ENCODE data around the gene KCNJ2.

KCNJ2 gene

DNA sequence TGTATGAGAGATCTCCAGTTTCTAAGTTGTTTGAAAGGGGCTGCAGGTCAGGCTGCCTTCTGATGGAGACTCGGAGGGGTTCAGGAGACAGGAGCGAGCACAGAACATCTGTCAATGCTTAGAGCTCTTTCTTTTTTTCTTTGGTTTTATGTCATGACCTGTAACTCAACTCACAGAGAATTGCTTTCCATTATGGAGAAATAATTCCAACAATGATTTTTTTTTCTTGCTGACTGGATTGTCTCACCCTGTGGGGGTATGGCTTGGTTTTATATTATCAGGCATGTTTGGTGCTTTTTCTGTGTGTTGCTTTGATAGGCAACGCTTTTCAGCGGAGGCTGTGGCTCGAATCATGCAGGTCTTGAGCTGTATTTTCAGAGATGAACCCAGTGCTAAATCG is 10.7 kb upstream of the KCNJ2 start:
- Histone ChIP-seq H3K9ac (ENCODE audit: low read depth, low read length, poor library complexity, severe bottlenecking) (no peak overlapping the region), H2AFZ (ENCODE audit: low read length) (no peak overlapping the region)
- TF ChIP-seq, protein P1, sequence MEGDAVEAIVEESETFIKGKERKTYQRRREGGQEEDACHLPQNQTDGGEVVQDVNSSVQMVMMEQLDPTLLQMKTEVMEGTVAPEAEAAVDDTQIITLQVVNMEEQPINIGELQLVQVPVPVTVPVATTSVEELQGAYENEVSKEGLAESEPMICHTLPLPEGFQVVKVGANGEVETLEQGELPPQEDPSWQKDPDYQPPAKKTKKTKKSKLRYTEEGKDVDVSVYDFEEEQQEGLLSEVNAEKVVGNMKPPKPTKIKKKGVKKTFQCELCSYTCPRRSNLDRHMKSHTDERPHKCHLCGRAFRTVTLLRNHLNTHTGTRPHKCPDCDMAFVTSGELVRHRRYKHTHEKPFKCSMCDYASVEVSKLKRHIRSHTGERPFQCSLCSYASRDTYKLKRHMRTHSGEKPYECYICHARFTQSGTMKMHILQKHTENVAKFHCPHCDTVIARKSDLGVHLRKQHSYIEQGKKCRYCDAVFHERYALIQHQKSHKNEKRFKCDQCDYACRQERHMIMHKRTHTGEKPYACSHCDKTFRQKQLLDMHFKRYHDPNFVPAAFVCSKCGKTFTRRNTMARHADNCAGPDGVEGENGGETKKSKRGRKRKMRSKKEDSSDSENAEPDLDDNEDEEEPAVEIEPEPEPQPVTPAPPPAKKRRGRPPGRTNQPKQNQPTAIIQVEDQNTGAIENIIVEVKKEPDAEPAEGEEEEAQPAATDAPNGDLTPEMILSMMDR (conservative IDR thresholded peaks at IDR 0.05; ENCODE audit: low read length), result no peak
- no peak for TF ChIP-seq EZH2phosphoT487 (IDR thresholded peaks at IDR 0.05; ENCODE audit: borderline replicate concordance)

DNA sequence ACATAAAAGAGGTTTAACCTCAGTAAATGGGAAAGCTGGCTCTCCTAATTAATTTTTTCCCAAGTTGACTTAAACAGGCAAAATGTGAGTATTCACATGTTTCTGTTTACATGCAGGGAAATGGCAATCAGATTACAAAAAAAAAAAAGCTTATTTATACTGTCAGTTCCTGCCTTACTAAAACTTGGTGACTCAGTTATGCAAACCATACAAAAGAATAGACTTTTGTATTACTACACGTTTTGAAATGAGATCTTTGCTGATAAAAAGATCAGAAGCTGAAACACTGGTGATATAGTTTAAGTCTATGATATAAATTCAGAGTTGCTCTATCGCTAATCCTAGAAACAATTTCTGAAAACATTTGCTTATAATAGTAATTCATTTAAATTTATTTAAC is 9.4 kb upstream of the KCNJ2 start:
- H3K4me2 ChIP-seq (ENCODE audit: low read depth, low read length, poor library complexity, severe bottlenecking), result no peak overlapping the region
- H2AFZ ChIP-seq (ENCODE audit: low read length), result no peak overlapping the region
- no peak overlapping the region for H3K9ac ChIP-seq (ENCODE audit: low read depth, low read length, poor library complexity, severe bottlenecking)
- no peak overlapping the region for H3K4me3 ChIP-seq (ENCODE audit: low read length, poor library complexity, severe bottlenecking)
- no peaks in the 10 kb centered on the region for H3K4me1 ChIP-seq (ENCODE audit: insufficient read depth, low read length, poor library complexity, severe bottlenecking)
- no peaks in the 10 kb centered on the region for H4K20me1 ChIP-seq (ENCODE audit: insufficient read depth, low read length, poor library complexity, severe bottlenecking)
- H3K9me2 ChIP-seq (replicated peaks; ENCODE audit: low read depth, low read length), result no peaks in the 10 kb centered on the region
- no peaks in the 10 kb centered on the region for H3K36me3 ChIP-seq (ENCODE audit: insufficient read depth, low read length)
- H3K79me2 ChIP-seq (ENCODE audit: insufficient read depth, low read length), result no peaks in the 10 kb centered on the region
- no peaks in the 10 kb centered on the region for H3K27me3 ChIP-seq (ENCODE audit: insufficient read depth, low read length, poor library complexity, severe bottlenecking)
- H3K9me3 ChIP-seq (ENCODE audit: insufficient read depth, low read depth, low read length), result no peaks in the 10 kb centered on the region
- no peak for TF ChIP-seq EZH2phosphoT487 (IDR thresholded peaks at IDR 0.05; ENCODE audit: borderline replicate concordance)
- TF ChIP-seq, protein P1 (conservative IDR thresholded peaks at IDR 0.05; ENCODE audit: low read length), result no peak
- H3F3A ChIP-seq (ENCODE audit: low read depth), result no peaks in the 10 kb centered on the region

More for the DNA sequence above, 10.7 kb upstream of the KCNJ2 start:
- Histone ChIP-seq H3K79me2 (ENCODE audit: insufficient read depth, low read length) (no peaks in the 10 kb centered on the region), H3K9me3 (ENCODE audit: insufficient read depth, low read depth, low read length) (no peaks in the 10 kb centered on the region), H3K9me2 (replicated peaks; ENCODE audit: low read depth, low read length) (no peaks in the 10 kb centered on the region), H3F3A (ENCODE audit: low read depth) (no peaks in the 10 kb centered on the region), H3K27me3 (ENCODE audit: insufficient read depth, low read length, poor library complexity, severe bottlenecking) (no peaks in the 10 kb centered on the region), H3K4me2 (ENCODE audit: low read depth, low read length, poor library complexity, severe bottlenecking) (no peak overlapping the region), H4K20me1 (ENCODE audit: insufficient read depth, low read length, poor library complexity, severe bottlenecking) (no peaks in the 10 kb centered on the region), H3K36me3 (ENCODE audit: insufficient read depth, low read length) (no peaks in the 10 kb centered on the region), H3K4me1 (ENCODE audit: insufficient read depth, low read length, poor library complexity, severe bottlenecking) (no peaks in the 10 kb centered on the region), H3K4me3 (ENCODE audit: low read length, poor library complexity, severe bottlenecking) (no peak overlapping the region)

- Histone ChIP-seq H3K9me3 (ENCODE audit: insufficient read depth, low read depth, low read length) (no peaks in the 10 kb centered on the region), H3K4me1 (ENCODE audit: insufficient read depth, low read length, poor library complexity, severe bottlenecking) (no peaks in the 10 kb centered on the region), H3K9ac (ENCODE audit: low read depth, low read length, poor library complexity, severe bottlenecking) (no peak overlapping the region), H3F3A (ENCODE audit: low read depth) (no peaks in the 10 kb centered on the region), H3K4me2 (ENCODE audit: low read depth, low read length, poor library complexity, severe bottlenecking) (no peak overlapping the region), H3K36me3 (ENCODE audit: insufficient read depth, low read length) (no peaks in the 10 kb centered on the region), H3K27me3 (ENCODE audit: insufficient read depth, low read length, poor library complexity, severe bottlenecking) (no peaks in the 10 kb centered on the region), H4K20me1 (ENCODE audit: insufficient read depth, low read length, poor library complexity, severe bottlenecking) (no peaks in the 10 kb centered on the region), H3K4me3 (ENCODE audit: low read length, poor library complexity, severe bottlenecking) (no peak overlapping the region), H3K79me2 (ENCODE audit: insufficient read depth, low read length) (no peaks in the 10 kb centered on the region), H3K9me2 (replicated peaks; ENCODE audit: low read depth, low read length) (no peaks in the 10 kb centered on the region), H2AFZ (ENCODE audit: low read length) (no peak overlapping the region)
- no peak for TF ChIP-seq EZH2phosphoT487 (IDR thresholded peaks at IDR 0.05; ENCODE audit: borderline replicate concordance)
- TF ChIP-seq, protein P1 (conservative IDR thresholded peaks at IDR 0.05; ENCODE audit: low read length), result no peak
Observed at GRCh38 chr17:70161519-70161918, 7.8 kb upstream of the KCNJ2 start.
